Neural progenitor cell (in vitro differentiated cells): ENCODE results near the gene AMIGO1.

Source experiments
- CTCF ChIP-seq: fragments of 200-600 bp; sonication (generic); IDR thresholded peaks from 2 replicates; pipeline ENCODE4 v1.5.1; 2017; ENCODE audit warnings: antibody characterized with exemption, mild to moderate bottlenecking
- EZH2phosphoT487 ChIP-seq: fragments of 200-600 bp; sonication (generic); IDR thresholded peaks from 2 replicates; pipeline ENCODE4 v1.6.1; 2017; ENCODE audit warnings: antibody characterized with exemption

DNA sequence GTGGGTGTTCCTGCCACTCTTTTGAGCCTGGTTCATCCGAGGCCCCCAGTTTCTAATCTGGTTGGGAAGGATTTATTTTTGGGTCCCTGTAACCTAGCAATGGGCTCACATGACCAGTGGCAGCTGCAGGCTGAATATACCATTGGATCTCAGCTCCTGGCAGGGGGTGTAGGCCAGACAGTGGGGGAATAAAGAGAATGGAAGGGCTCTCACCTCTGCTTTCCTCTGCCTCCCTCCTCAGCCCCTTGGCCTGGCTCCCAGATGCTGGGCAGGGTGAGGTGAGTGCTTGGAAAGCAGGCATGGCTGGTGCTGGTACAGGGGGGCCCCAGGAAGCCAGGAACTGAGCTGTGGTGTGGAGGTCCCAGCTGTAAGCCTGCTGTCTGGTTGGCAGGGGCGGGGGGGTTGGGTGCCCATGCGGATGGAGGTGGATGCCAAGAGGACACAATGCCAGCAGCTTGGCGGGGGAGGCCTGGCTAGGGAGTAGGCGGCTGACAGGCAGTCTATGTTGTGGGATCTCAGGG, 26.5 kb upstream of the AMIGO1 start:
- TF ChIP-seq EZH2phosphoT487 (no peak), CTCF (no peak)
